ENCODE measurements around the gene PODNL1.

DNA sequence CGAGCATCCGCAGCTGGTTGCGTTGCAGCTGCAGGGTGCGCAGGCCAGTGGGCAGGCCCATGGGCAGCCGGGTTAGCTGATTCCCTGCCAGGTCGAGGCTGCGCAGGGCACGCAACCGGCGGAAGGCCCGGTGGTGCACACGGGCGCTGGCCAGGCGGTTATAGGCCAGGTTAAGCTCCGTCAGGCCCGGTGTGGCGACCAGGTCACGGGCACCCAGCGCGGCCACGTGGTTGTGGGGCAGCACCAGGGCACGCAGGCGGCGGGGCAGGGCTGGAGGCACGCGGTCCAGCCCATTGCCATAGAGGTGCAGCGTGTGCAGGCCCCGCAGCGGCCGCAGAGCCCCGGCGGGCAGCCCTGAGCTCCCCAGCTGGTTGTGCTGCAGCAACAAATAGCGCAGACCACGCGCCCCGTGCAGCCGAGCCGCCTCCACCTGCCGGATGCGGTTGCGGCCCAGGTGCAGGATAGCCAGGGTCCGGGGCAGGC is 5.3 kb downstream of the PODNL1 start:
- TF ChIP-seq, protein P1, sequence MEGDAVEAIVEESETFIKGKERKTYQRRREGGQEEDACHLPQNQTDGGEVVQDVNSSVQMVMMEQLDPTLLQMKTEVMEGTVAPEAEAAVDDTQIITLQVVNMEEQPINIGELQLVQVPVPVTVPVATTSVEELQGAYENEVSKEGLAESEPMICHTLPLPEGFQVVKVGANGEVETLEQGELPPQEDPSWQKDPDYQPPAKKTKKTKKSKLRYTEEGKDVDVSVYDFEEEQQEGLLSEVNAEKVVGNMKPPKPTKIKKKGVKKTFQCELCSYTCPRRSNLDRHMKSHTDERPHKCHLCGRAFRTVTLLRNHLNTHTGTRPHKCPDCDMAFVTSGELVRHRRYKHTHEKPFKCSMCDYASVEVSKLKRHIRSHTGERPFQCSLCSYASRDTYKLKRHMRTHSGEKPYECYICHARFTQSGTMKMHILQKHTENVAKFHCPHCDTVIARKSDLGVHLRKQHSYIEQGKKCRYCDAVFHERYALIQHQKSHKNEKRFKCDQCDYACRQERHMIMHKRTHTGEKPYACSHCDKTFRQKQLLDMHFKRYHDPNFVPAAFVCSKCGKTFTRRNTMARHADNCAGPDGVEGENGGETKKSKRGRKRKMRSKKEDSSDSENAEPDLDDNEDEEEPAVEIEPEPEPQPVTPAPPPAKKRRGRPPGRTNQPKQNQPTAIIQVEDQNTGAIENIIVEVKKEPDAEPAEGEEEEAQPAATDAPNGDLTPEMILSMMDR (CRISPR knock-in tag; IDR thresholded peaks at IDR 0.05), result no peak
- no peak for TF ChIP-seq EP300 (IDR thresholded peaks at IDR 0.05; ENCODE audit: low read depth in 2 of 2, low read length in 2 of 2)
- TF ChIP-seq EP300 (CRISPR knock-in tag; IDR thresholded peaks at IDR 0.05; ENCODE audit: borderline replicate concordance), result no peak
- TF ChIP-seq POLR2AphosphoS5 (IDR thresholded peaks at IDR 0.05; ENCODE audit: low read depth, low read length), result no peak
- TF ChIP-seq NR1H2 (CRISPR knock-in tag; IDR thresholded peaks at IDR 0.05; ENCODE audit: borderline replicate concordance, low read depth), result no peak
- TF ChIP-seq ZFX (CRISPR knock-in tag; IDR thresholded peaks at IDR 0.05; ENCODE audit: low read depth), result no peak
- TF ChIP-seq, protein P2, sequence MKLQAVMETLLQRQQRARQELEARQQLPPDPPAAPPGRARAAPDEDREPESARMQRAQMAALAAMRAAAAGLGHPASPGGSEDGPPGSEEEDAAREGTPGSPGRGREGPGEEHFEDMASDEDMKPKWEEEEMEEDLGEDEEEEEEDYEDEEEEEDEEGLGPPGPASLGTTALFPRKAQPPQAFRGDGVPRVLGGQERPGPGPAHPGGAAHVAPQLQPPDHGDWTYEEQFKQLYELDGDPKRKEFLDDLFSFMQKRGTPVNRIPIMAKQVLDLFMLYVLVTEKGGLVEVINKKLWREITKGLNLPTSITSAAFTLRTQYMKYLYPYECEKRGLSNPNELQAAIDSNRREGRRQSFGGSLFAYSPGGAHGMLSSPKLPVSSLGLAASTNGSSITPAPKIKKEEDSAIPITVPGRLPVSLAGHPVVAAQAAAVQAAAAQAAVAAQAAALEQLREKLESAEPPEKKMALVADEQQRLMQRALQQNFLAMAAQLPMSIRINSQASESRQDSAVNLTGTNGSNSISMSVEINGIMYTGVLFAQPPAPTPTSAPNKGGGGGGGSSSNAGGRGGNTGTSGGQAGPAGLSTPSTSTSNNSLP (IDR thresholded peaks at IDR 0.05; ENCODE audit: low read depth, low read length), result no peak
- TF ChIP-seq ZNF776 (CRISPR knock-in tag; IDR thresholded peaks at IDR 0.05), result no peak
- TF ChIP-seq, protein P3, sequence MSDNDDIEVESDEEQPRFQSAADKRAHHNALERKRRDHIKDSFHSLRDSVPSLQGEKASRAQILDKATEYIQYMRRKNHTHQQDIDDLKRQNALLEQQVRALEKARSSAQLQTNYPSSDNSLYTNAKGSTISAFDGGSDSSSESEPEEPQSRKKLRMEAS (IDR thresholded peaks at IDR 0.05), result no peak
- TF ChIP-seq HCFC1 (IDR thresholded peaks at IDR 0.05; ENCODE audit: low read depth, low read length), result no peak
